ENCODE data around the gene CCDC6. TPM values are rescaled to one million over a fixed set of nuclear protein-coding genes. Genes with fewer than 3 reads are reported as not detected.

The CCDC6 gene
- total RNA-seq, 1 experiment from 2014 or later = 116 TPM

GRCh38 chr10:59774451-59774850, 131.9 kb downstream of the CCDC6 start:
- H3K9me3 ChIP-seq = peaks cover 68% of the 10 kb centered on the region
- ChIA-PET CTCF (no interaction called here), POLR2A (no interaction called here)
- H3K9me3 Mint-ChIP-seq (ENCODE audit: unreplicated experiment) = peaks cover 70% of the 10 kb centered on the region
- no peak for TF ChIP-seq CTCF (IDR thresholded peaks at IDR 0.05; ENCODE audit: insufficient read depth in 1 of 2, low read depth in 1 of 2, low read length in 1 of 2, severe bottlenecking in 1 of 2, unreplicated experiment in 1 of 2)
- intact Hi-C loops (cut with micrococcal nuclease; ENCODE audit: unreplicated experiment) = no loop called here
- H3K27me3 ChIP-seq (replicated peaks; ENCODE audit: control insufficient read depth, insufficient read depth, low read length) = no peaks in the 10 kb centered on the region
- no peak for DNase-seq
- no TSS peak for BruUV-seq (replicated peaks)
- H3K4me3 ChIP-seq (ENCODE audit: low read depth, low read length) = no peak overlapping the region
- H3K4me1 ChIP-seq = peaks cover 18% of the 10 kb centered on the region
- H3K27ac Mint-ChIP-seq (ENCODE audit: unreplicated experiment) = no peak overlapping the region
- peaks cover 21% of the 10 kb centered on the region for H3K36me3 Mint-ChIP-seq (ENCODE audit: insufficient read depth, unreplicated experiment)
- no peaks in the 10 kb centered on the region for H3K27me3 Mint-ChIP-seq (ENCODE audit: insufficient read depth, unreplicated experiment)
- no peaks in the 10 kb centered on the region for H3K36me3 ChIP-seq (ENCODE audit: control insufficient read depth, insufficient read depth, low read length)
- H3K4me3 Mint-ChIP-seq (ENCODE audit: unreplicated experiment) = no peak overlapping the region
- peaks cover 18% of the 10 kb centered on the region for H3K4me1 Mint-ChIP-seq (ENCODE audit: low read depth, unreplicated experiment)

- DNase-seq = no peak
- CTCF ChIA-PET = no interaction called here
- H3K27me3 ChIP-seq (replicated peaks; ENCODE audit: control insufficient read depth, insufficient read depth, low read length) = no peaks in the 10 kb centered on the region
- no TSS peak for BruUV-seq (replicated peaks)
- H3K36me3 ChIP-seq (ENCODE audit: control insufficient read depth, insufficient read depth, low read length) = no peaks in the 10 kb centered on the region
- H3K4me3 ChIP-seq (ENCODE audit: low read depth, low read length) = no peak overlapping the region
- Mint-ChIP-seq H3K9me3 (ENCODE audit: unreplicated experiment) (peaks cover 66% of the 10 kb centered on the region), H3K36me3 (ENCODE audit: insufficient read depth, unreplicated experiment) (peaks cover 18% of the 10 kb centered on the region), H3K27me3 (ENCODE audit: insufficient read depth, unreplicated experiment) (no peaks in the 10 kb centered on the region), H3K4me1 (ENCODE audit: low read depth, unreplicated experiment) (peaks cover 18% of the 10 kb centered on the region), H3K27ac (ENCODE audit: unreplicated experiment) (no peak overlapping the region), H3K4me3 (ENCODE audit: unreplicated experiment) (no peak overlapping the region)
- POLR2A ChIA-PET = no interaction called here
- no peak for TF ChIP-seq CTCF (IDR thresholded peaks at IDR 0.05; ENCODE audit: insufficient read depth in 1 of 2, low read depth in 1 of 2, low read length in 1 of 2, severe bottlenecking in 1 of 2, unreplicated experiment in 1 of 2)
- intact Hi-C loops (cut with micrococcal nuclease; ENCODE audit: unreplicated experiment) = no loop called here
- H3K4me1 ChIP-seq = peaks cover 18% of the 10 kb centered on the region
- peaks cover 62% of the 10 kb centered on the region for H3K9me3 ChIP-seq
These were observed 133.3 kb downstream of the CCDC6 start for GRCh38 chr10:59773088-59773487.

- no TSS peak for BruUV-seq (replicated peaks)
- no peak for TF ChIP-seq CTCF (IDR thresholded peaks at IDR 0.05; ENCODE audit: insufficient read depth in 1 of 2, low read depth in 1 of 2, low read length in 1 of 2, severe bottlenecking in 1 of 2, unreplicated experiment in 1 of 2)
- POLR2A ChIA-PET = no interaction called here
- peak; percentile 59 for DNase-seq
- intact Hi-C loops (cut with micrococcal nuclease; ENCODE audit: unreplicated experiment) = no loop called here
- CTCF ChIA-PET = no interaction called here
- H3K4me3 Mint-ChIP-seq (ENCODE audit: unreplicated experiment) = peak overlapping the region; percentile 29
- H3K27me3 ChIP-seq (replicated peaks; ENCODE audit: control insufficient read depth, insufficient read depth, low read length) = no peaks in the 10 kb centered on the region
- H3K27me3 Mint-ChIP-seq (ENCODE audit: insufficient read depth, unreplicated experiment) = no peaks in the 10 kb centered on the region
- H3K4me3 ChIP-seq (ENCODE audit: low read depth, low read length) = no peak overlapping the region
- H3K9me3 ChIP-seq = peaks cover 49% of the 10 kb centered on the region
- H3K27ac Mint-ChIP-seq (ENCODE audit: unreplicated experiment) = peak overlapping the region; percentile 42
- H3K4me1 Mint-ChIP-seq (ENCODE audit: low read depth, unreplicated experiment) = peaks cover 18% of the 10 kb centered on the region
- peaks cover 18% of the 10 kb centered on the region for H3K4me1 ChIP-seq
- H3K36me3 ChIP-seq (ENCODE audit: control insufficient read depth, insufficient read depth, low read length) = no peaks in the 10 kb centered on the region
- H3K36me3 Mint-ChIP-seq (ENCODE audit: insufficient read depth, unreplicated experiment) = peaks cover 16% of the 10 kb centered on the region
- H3K9me3 Mint-ChIP-seq (ENCODE audit: unreplicated experiment) = peaks cover 53% of the 10 kb centered on the region
These were observed 135.1 kb downstream of the CCDC6 start for GRCh38 chr10:59771162-59771807.

Measured in Caco-2 (cell line).